Natural killer cell (primary cell): ENCODE data around the gene ATP5F1E. TPM values are rescaled to one million over a fixed set of nuclear protein-coding genes. Genes with fewer than 3 reads are reported as not detected.

ENCODE experiments used
- ATAC-seq, 3 donors: fragments of 150-1000 bp in 2 of 3; fragments of 200-7000 bp in 1 of 3; cut with Tn5 transposase; 1 replicate in 1 of 3; 2 replicates in 2 of 3; pipeline ENCODE4 v1.10.0; 2021; ENCODE audit warnings: mild to moderate bottlenecking in 2 of 3, moderate library complexity in 2 of 3
- DNase-seq, 2 donors: peaks; one replicate each; pipeline versions ENCODE4 v3.0.0 to v3.0.0-alpha.2; 2013 to 2021; ENCODE audit warnings: mixed read lengths in 1 of 2
- H3K27ac ChIP-seq: one replicate; pipeline ENCODE4 v1.5.1; 2013; ENCODE audit warnings: mild to moderate bottlenecking, low read length
- H3K27me3 ChIP-seq: one replicate; pipeline ENCODE4 v1.6.1; 2013; ENCODE audit warnings: low read length; ENCODE audit not compliant: control insufficient read depth, insufficient read depth
- H3K36me3 ChIP-seq: one replicate; pipeline ENCODE4 v1.6.1; 2013; ENCODE audit warnings: low read length; ENCODE audit not compliant: control insufficient read depth, insufficient read depth
- H3K4me1 ChIP-seq: one replicate; pipeline ENCODE4 v1.6.1; 2013; ENCODE audit warnings: low read length; ENCODE audit not compliant: control insufficient read depth, insufficient read depth
- H3K4me3 ChIP-seq: one replicate; pipeline ENCODE4 v1.5.1; 2013; ENCODE audit warnings: low read length
- H3K9me3 ChIP-seq: one replicate; pipeline ENCODE4 v1.6.1; 2013; ENCODE audit warnings: low read length; ENCODE audit not compliant: control insufficient read depth, insufficient read depth
- H3K27ac Mint-ChIP-seq, 2 donors: one replicate each; pipeline ENCODE4 v1.8.0; 2022; ENCODE audit warnings: mild to moderate bottlenecking in 2 of 2, mixed read lengths in 2 of 2, moderate library complexity in 1 of 2
- H3K27me3 Mint-ChIP-seq, 2 donors: one replicate each; pipeline ENCODE4 v1.8.0; 2022; ENCODE audit warnings: low read depth in 2 of 2, mixed read lengths in 2 of 2
- H3K36me3 Mint-ChIP-seq: one replicate; pipeline ENCODE4 v1.8.0; 2022; ENCODE audit warnings: mixed read lengths
- H3K4me1 Mint-ChIP-seq, 2 donors: one replicate each; pipeline ENCODE4 v1.8.0; 2022; ENCODE audit warnings: mixed read lengths in 2 of 2
- H3K4me3 Mint-ChIP-seq: one replicate; pipeline ENCODE4 v1.8.0; 2022; ENCODE audit warnings: mild to moderate bottlenecking, moderate library complexity, mixed read lengths
- H3K9me3 Mint-ChIP-seq, 2 donors: one replicate each; pipeline ENCODE4 v1.8.0; 2022; ENCODE audit warnings: mixed read lengths in 2 of 2
- WGBS: methylation state at CpG from one replicate; pipeline ENCODE4 v1.1.7; 2013; ENCODE audit warnings: missing lambda C conversion rate; ENCODE audit not compliant: insufficient coverage; 5-methylcytosine and 5-hydroxymethylcytosine counted together
- intact Hi-C: fragments of 100-400 bp; cut with micrococcal nuclease; formaldehyde crosslinking; loops from one replicate; pipeline ENCODE4 v1.14.2; 2022
- total RNA-seq, 4 donors: library from RNA; stranded (reverse); fragments of 120-200 nt in 1 of 4; gene quantifications; one replicate each; pipeline versions ENCODE4 v1.2.3 to v1.2.4, GENCODE V29; 2013 to 2022
- TF ChIP-seq, protein P1 (sequence below): fragments of 200-600 bp; IDR thresholded peaks from one replicate; pipeline ENCODE4 v1.8.0; 2022; ENCODE audit warnings: antibody characterized with exemption

Gene ATP5F1E
- total RNA-seq, 3 donors from 2014 or later (not counting 1 experiment from before 2014, with no cell fraction given): 45.9 to 58.0 (median 50.8) TPM

DNA sequence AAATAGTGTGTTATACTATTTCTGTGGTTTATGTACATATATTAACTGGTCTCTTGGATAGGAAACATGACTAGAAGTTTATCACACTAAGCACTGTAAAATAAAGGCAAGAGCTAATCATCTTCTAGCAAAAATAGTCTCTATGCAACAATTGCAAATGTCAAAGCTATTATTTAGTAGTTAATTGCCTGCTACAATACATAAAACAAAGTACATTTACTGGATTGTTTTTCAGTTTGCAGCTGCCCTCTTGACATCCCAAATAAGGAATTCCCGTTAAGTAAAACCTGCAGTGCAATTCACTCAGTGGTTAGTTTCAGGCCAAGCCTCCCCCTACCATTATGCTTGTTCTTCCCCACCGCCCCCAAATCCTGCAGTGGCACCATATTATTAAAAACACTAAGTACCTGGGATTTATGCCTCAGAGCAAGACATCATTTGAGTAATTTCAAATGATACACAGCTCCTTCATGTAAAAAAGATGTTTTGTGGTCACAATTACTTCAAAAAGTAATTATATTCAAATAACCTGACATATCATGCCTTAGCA, 1.6 kb upstream of the ATP5F1E start:
- H3K9me3 ChIP-seq: no peaks in the 10 kb centered on the region
- H3K36me3 ChIP-seq: peaks cover 60% of the 10 kb centered on the region
- H3K36me3 Mint-ChIP-seq: peaks cover 39% of the 10 kb centered on the region
- H3K9me3 Mint-ChIP-seq: no peaks in the 10 kb centered on the region
- H3K4me1 ChIP-seq: peaks cover 13% of the 10 kb centered on the region
- no peak overlapping the region for H3K27ac ChIP-seq
- no peak overlapping the region for H3K4me3 ChIP-seq
- H3K27me3 Mint-ChIP-seq: no peaks in the 10 kb centered on the region
- TF ChIP-seq, protein P1, sequence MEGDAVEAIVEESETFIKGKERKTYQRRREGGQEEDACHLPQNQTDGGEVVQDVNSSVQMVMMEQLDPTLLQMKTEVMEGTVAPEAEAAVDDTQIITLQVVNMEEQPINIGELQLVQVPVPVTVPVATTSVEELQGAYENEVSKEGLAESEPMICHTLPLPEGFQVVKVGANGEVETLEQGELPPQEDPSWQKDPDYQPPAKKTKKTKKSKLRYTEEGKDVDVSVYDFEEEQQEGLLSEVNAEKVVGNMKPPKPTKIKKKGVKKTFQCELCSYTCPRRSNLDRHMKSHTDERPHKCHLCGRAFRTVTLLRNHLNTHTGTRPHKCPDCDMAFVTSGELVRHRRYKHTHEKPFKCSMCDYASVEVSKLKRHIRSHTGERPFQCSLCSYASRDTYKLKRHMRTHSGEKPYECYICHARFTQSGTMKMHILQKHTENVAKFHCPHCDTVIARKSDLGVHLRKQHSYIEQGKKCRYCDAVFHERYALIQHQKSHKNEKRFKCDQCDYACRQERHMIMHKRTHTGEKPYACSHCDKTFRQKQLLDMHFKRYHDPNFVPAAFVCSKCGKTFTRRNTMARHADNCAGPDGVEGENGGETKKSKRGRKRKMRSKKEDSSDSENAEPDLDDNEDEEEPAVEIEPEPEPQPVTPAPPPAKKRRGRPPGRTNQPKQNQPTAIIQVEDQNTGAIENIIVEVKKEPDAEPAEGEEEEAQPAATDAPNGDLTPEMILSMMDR: no peak
- peak overlapping the region; percentile 33 for H3K4me3 Mint-ChIP-seq
- no peaks in the 10 kb centered on the region for H3K27me3 ChIP-seq
- ATAC-seq (no peak), DNase-seq (no peak)
- peaks cover 32 to 37% of the 10 kb centered on the region in 2 donors for H3K4me1 Mint-ChIP-seq
- intact Hi-C loops: no loop called here
- H3K27ac Mint-ChIP-seq: no peak overlapping the region
- WGBS: 94% methylated on average over 2 of the region's 2 CpGs

DNA sequence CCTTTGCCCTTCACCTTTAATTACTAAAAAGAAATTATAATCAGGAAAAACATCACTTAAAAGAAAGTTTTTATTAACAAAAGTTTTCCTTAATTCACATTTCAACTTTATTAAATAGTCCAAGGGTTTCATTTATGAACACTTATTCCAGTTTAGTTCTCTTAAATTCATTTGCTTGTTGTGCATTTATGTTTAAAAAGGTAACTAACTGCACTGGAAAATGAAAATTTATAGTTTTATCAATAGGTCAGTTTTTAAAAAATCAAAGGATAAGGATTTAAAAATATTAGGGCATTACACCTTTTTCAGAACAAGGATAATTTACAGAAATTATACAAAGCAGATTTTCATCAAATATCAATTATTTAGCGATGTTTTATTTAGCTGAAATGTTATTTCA, 958 bp upstream of the ATP5F1E start:
- WGBS: no CpG with 5 or more reads among the region's 1 CpG
- H3K27me3 ChIP-seq: no peaks in the 10 kb centered on the region

DNA sequence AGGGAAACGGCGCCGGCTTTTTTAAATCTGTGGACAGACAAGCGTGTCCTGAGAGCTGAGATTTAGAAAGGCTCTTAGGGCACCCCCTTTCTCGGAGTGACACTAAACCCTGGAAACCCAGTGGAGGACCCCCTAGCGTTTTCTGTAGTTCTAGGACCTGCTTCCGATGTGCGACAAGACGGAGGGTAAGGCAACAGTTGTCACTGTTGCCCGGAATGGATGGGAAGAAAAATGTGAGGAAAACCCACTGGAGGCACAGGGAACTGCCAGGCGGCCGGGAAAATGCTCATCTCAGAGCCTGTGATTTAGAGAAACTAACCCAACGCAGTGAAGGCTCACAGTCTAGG, 551 bp upstream of the ATP5F1E start:
- H3K4me1 ChIP-seq: peaks cover 14% of the 10 kb centered on the region
- Mint-ChIP-seq H3K27me3 (no peaks in the 10 kb centered on the region), H3K4me3 (peak overlapping the region; percentile 89), H3K4me1 (peaks cover 40 to 44% of the 10 kb centered on the region in 2 donors), H3K27ac (peak overlapping the region; percentile 91 to 93), H3K9me3 (no peaks in the 10 kb centered on the region), H3K36me3 (peaks cover 43% of the 10 kb centered on the region)
- no peaks in the 10 kb centered on the region for H3K9me3 ChIP-seq
- peak overlapping the region; percentile 79 for H3K27ac ChIP-seq
- H3K36me3 ChIP-seq: peaks cover 60% of the 10 kb centered on the region
- no peaks in the 10 kb centered on the region for H3K27me3 ChIP-seq
- DNase-seq (no peak), ATAC-seq (no peak)
- H3K4me3 ChIP-seq: peak overlapping the region; percentile 51
- TF ChIP-seq, protein P1: no peak
- intact Hi-C loops: loop anchor here (1.0 kb wide), 2 partner anchors 10 to 124 kb away; partner anchors contain the start of gene PRELID3B
- 9% methylated on average over 13 of the region's 13 CpGs for WGBS

More for the DNA sequence above, 958 bp upstream of the ATP5F1E start:
- Histone ChIP-seq H3K4me3 (peak overlapping the region; percentile 51), H3K36me3 (peaks cover 60% of the 10 kb centered on the region), H3K27ac (peak overlapping the region; percentile 79), H3K4me1 (peaks cover 13% of the 10 kb centered on the region), H3K9me3 (no peaks in the 10 kb centered on the region)
- DNase-seq (no peak), ATAC-seq (no peak)
- Mint-ChIP-seq H3K36me3 (peaks cover 43% of the 10 kb centered on the region), H3K27me3 (no peaks in the 10 kb centered on the region), H3K4me3 (peak overlapping the region; percentile 89), H3K9me3 (no peaks in the 10 kb centered on the region), H3K27ac (peak overlapping the region; percentile 91 to 93), H3K4me1 (peaks cover 37 to 40% of the 10 kb centered on the region in 2 donors)
- TF ChIP-seq, protein P1: no peak
- intact Hi-C loops: no loop called here
